Endothelial cell (in vitro differentiated cells): ENCODE results near the gene OXNAD1. TPM values are rescaled to one million over a fixed set of nuclear protein-coding genes. Genes with fewer than 3 reads are reported as not detected.

Source experiments
- DNase-seq: peaks from one replicate; pipeline ENCODE4 v3.0.0; 2021; ENCODE audit warnings: low spot score
- H3K27ac Mint-ChIP-seq: one replicate; pipeline ENCODE4 v1.8.0; 2021; ENCODE audit warnings: mixed read lengths, inconsistent platforms; ENCODE audit not compliant: unreplicated experiment
- H3K27me3 Mint-ChIP-seq: one replicate; pipeline ENCODE4 v1.8.0; 2021; ENCODE audit warnings: mild to moderate bottlenecking, moderate library complexity, mixed read lengths, inconsistent platforms; ENCODE audit not compliant: unreplicated experiment
- H3K36me3 Mint-ChIP-seq: one replicate; pipeline ENCODE4 v1.8.0; 2021; ENCODE audit warnings: mild to moderate bottlenecking, low read depth, mixed read lengths, inconsistent platforms; ENCODE audit not compliant: unreplicated experiment
- H3K4me1 Mint-ChIP-seq: one replicate; pipeline ENCODE4 v1.8.0; 2021; ENCODE audit warnings: mild to moderate bottlenecking, mixed read lengths, inconsistent platforms; ENCODE audit not compliant: unreplicated experiment
- H3K4me3 Mint-ChIP-seq: one replicate; pipeline ENCODE4 v1.8.0; 2021; ENCODE audit warnings: mild to moderate bottlenecking, mixed read lengths, inconsistent platforms; ENCODE audit not compliant: unreplicated experiment
- H3K9me3 Mint-ChIP-seq: one replicate; pipeline ENCODE4 v1.8.0; 2021; ENCODE audit warnings: mixed read lengths, inconsistent platforms; ENCODE audit not compliant: unreplicated experiment
- CTCF ChIP-seq: fragments of 200-600 bp; sonication (generic); IDR thresholded peaks from one replicate; pipeline ENCODE4 v1.5.0; 2021; ENCODE audit warnings: antibody characterized with exemption; ENCODE audit not compliant: unreplicated experiment
- total RNA-seq: library from RNA; stranded (reverse); fragmentation: NEBNext Ultra II Directional; extraction: Animal tissue kit (Norgen Biotek cat#: 25700); gene quantifications from one replicate; pipeline ENCODE4 v1.2.1, GENCODE V29; 2021; ENCODE audit not compliant: unreplicated experiment

The OXNAD1 gene
- total RNA-seq, 1 donor from 2014 or later: 10.9 TPM

- Mint-ChIP-seq H3K4me3 (no peak overlapping the region), H3K27me3 (no peaks in the 10 kb centered on the region), H3K27ac (no peak overlapping the region), H3K9me3 (no peaks in the 10 kb centered on the region), H3K36me3 (peaks cover 49% of the 10 kb centered on the region), H3K4me1 (peaks cover 14% of the 10 kb centered on the region)
- no peak for TF ChIP-seq CTCF
- DNase-seq: no peak
Measured at GRCh38 chr3:16295298-16295890, 30.4 kb downstream of the OXNAD1 start.

- Mint-ChIP-seq H3K27me3 (no peaks in the 10 kb centered on the region), H3K9me3 (no peaks in the 10 kb centered on the region), H3K36me3 (peaks cover 47% of the 10 kb centered on the region), H3K4me1 (peaks cover 13% of the 10 kb centered on the region), H3K27ac (no peak overlapping the region), H3K4me3 (no peak overlapping the region)
- no peak for DNase-seq
- no peak for TF ChIP-seq CTCF
Measured at GRCh38 chr3:16297997-16298885, 33.2 kb downstream of the OXNAD1 start.

- Mint-ChIP-seq H3K36me3 (peaks cover 47% of the 10 kb centered on the region), H3K9me3 (no peaks in the 10 kb centered on the region), H3K4me3 (no peak overlapping the region), H3K27me3 (no peaks in the 10 kb centered on the region), H3K4me1 (peaks cover 13% of the 10 kb centered on the region), H3K27ac (no peak overlapping the region)
- TF ChIP-seq CTCF: no peak
- DNase-seq: no peak
Measured at GRCh38 chr3:16298891-16299290, 33.9 kb downstream of the OXNAD1 start.

- TF ChIP-seq CTCF: no peak
- Mint-ChIP-seq H3K4me3 (no peak overlapping the region), H3K36me3 (peaks cover 50% of the 10 kb centered on the region), H3K9me3 (no peaks in the 10 kb centered on the region), H3K27ac (no peak overlapping the region), H3K27me3 (no peaks in the 10 kb centered on the region), H3K4me1 (peaks cover 19% of the 10 kb centered on the region)
- DNase-seq: no peak
Measured at GRCh38 chr3:16299746-16300145, 34.7 kb downstream of the OXNAD1 start.

GRCh38 chr3:16300307-16300706 lies 35.3 kb downstream of the OXNAD1 start:
- Mint-ChIP-seq H3K27me3 (no peaks in the 10 kb centered on the region), H3K9me3 (no peaks in the 10 kb centered on the region), H3K36me3 (peaks cover 52% of the 10 kb centered on the region), H3K4me3 (no peak overlapping the region), H3K27ac (no peak overlapping the region), H3K4me1 (peaks cover 22% of the 10 kb centered on the region)
- no peak for TF ChIP-seq CTCF
- DNase-seq: no peak
